ENCODE data around the gene SPPL2A.
"Not testable (repeated sequence)": the region's sequence is repeated elsewhere in the genome, so short reads cannot be mapped to it uniquely, and the experiment has no call there.

SPPL2A gene

GRCh38 chr15:50765195-50765967 lies at the start of gene SPPL2A:
Gene SPPL2A (minus strand): TSS chr15:50765706. CDS start chr15:50765533, 173 bp downstream.
- peak; percentile 39 for DNase-seq (ENCODE audit: extremely low read depth, low read depth)
- H3K4me3 ChIP-seq (replicated peaks; ENCODE audit: low read depth, low read length) = peak within 1 kb of the TSS; percentile 58
- TF ChIP-seq CTCF (IDR thresholded peaks at IDR 0.05; ENCODE audit: low read depth, low read length, missing control alignments) = no peak

GRCh38 chr15:50814634-50815033 lies 49.1 kb upstream of the SPPL2A start:
- H3K4me3 ChIP-seq (replicated peaks; ENCODE audit: low read depth, low read length) = no peak overlapping the region
- no peak for TF ChIP-seq CTCF (IDR thresholded peaks at IDR 0.05; ENCODE audit: low read depth, low read length, missing control alignments)
- DNase-seq (ENCODE audit: extremely low read depth, low read depth) = no peak

GRCh38 chr15:50813865-50814264 lies 48.4 kb upstream of the SPPL2A start:
- DNase-seq (ENCODE audit: extremely low read depth, low read depth) = no peak
- no peak overlapping the region for H3K4me3 ChIP-seq (replicated peaks; ENCODE audit: low read depth, low read length)
- TF ChIP-seq CTCF (IDR thresholded peaks at IDR 0.05; ENCODE audit: low read depth, low read length, missing control alignments) = no peak

GRCh38 chr15:50813089-50813488 lies 47.6 kb upstream of the SPPL2A start:
- no peak for DNase-seq (ENCODE audit: extremely low read depth, low read depth)
- no peak for TF ChIP-seq CTCF (IDR thresholded peaks at IDR 0.05; ENCODE audit: low read depth, low read length, missing control alignments)
- H3K4me3 ChIP-seq (replicated peaks; ENCODE audit: low read depth, low read length) = no peak overlapping the region

GRCh38 chr15:50812181-50812506 lies 46.6 kb upstream of the SPPL2A start:
- H3K4me3 ChIP-seq (replicated peaks; ENCODE audit: low read depth, low read length) = not testable (repeated sequence)

GRCh38 chr15:50811461-50812180 lies 46.1 kb upstream of the SPPL2A start:
- not testable (repeated sequence) for DNase-seq (ENCODE audit: extremely low read depth, low read depth); H3K4me3 ChIP-seq (replicated peaks; ENCODE audit: low read depth, low read length)

More at GRCh38 chr15:50812181-50812506, 46.6 kb upstream of the SPPL2A start:
- DNase-seq (ENCODE audit: extremely low read depth, low read depth) = not testable (repeated sequence)

- H3K4me3 ChIP-seq (replicated peaks; ENCODE audit: low read depth, low read length) = no peak overlapping the region
- TF ChIP-seq CTCF (IDR thresholded peaks at IDR 0.05; ENCODE audit: low read depth, low read length, missing control alignments) = no peak
- no peak for DNase-seq (ENCODE audit: extremely low read depth, low read depth)
These were observed 44.6 kb upstream of the SPPL2A start for GRCh38 chr15:50810128-50810527.
